Effector memory CD8-positive, alpha-beta T cell (primary cell): ENCODE measurements around the gene VWA1.

Source experiments
- ATAC-seq: fragments of 150-1000 bp; cut with Tn5 transposase; replicated peaks from 2 replicates; pipeline ENCODE4 v1.10.0; 2021; ENCODE audit warnings: mild to moderate bottlenecking, moderate library complexity
- DNase-seq, 3 experiments: peaks; one replicate each; pipeline ENCODE4 v3.0.0; 2021
- H3K27ac Mint-ChIP-seq, 2 donors: one replicate each; pipeline ENCODE4 v1.8.0; 2022; ENCODE audit warnings: mild to moderate bottlenecking in 2 of 2, mixed read lengths in 2 of 2, moderate library complexity in 2 of 2
- H3K27me3 Mint-ChIP-seq, 2 donors: one replicate each; pipeline ENCODE4 v1.8.0; 2022; ENCODE audit warnings: mixed read lengths in 2 of 2
- H3K36me3 Mint-ChIP-seq: one replicate; pipeline ENCODE4 v1.8.0; 2022; ENCODE audit warnings: mild to moderate bottlenecking, moderate library complexity, mixed read lengths; ENCODE audit not compliant: insufficient read depth
- H3K4me1 Mint-ChIP-seq, 2 donors: one replicate each; pipeline ENCODE4 v1.8.0; 2022; ENCODE audit warnings: low read depth in 2 of 2, mixed read lengths in 2 of 2
- H3K4me3 Mint-ChIP-seq, 2 donors: one replicate each; pipeline ENCODE4 v1.8.0; 2022; ENCODE audit warnings: mild to moderate bottlenecking in 2 of 2, mixed read lengths in 2 of 2, moderate library complexity in 2 of 2
- H3K9me3 Mint-ChIP-seq, 2 donors: one replicate each; pipeline ENCODE4 v1.8.0; 2022; ENCODE audit warnings: mixed read lengths in 2 of 2

The VWA1 gene

GRCh38 chr1:1489231-1489630 lies 53.7 kb downstream of the VWA1 start:
- Mint-ChIP-seq H3K4me1 (no peaks in the 10 kb centered on the region), H3K27me3 (no peaks in the 10 kb centered on the region), H3K4me3 (no peak overlapping the region), H3K9me3 (peaks cover 0 to 2% of the 10 kb centered on the region in 2 donors), H3K36me3 (peaks cover 49% of the 10 kb centered on the region), H3K27ac (no peak overlapping the region)
- DNase-seq = no peak
- no peak for ATAC-seq

GRCh38 chr1:1489861-1490260 lies 54.4 kb downstream of the VWA1 start:
- Mint-ChIP-seq H3K36me3 (peaks cover 45% of the 10 kb centered on the region), H3K27ac (no peak overlapping the region), H3K4me1 (no peaks in the 10 kb centered on the region), H3K4me3 (no peak overlapping the region), H3K9me3 (peaks cover 0 to 2% of the 10 kb centered on the region in 2 donors), H3K27me3 (no peaks in the 10 kb centered on the region)
- ATAC-seq (no peak), DNase-seq (no peak)

GRCh38 chr1:1490633-1491230 lies 55.2 kb downstream of the VWA1 start:
- ATAC-seq = no peak
- Mint-ChIP-seq H3K4me3 (no peak overlapping the region), H3K36me3 (peaks cover 41% of the 10 kb centered on the region), H3K27me3 (no peaks in the 10 kb centered on the region), H3K4me1 (no peaks in the 10 kb centered on the region), H3K9me3 (peaks cover 0 to 2% of the 10 kb centered on the region in 2 donors), H3K27ac (no peak overlapping the region)
- no peak for DNase-seq

- Mint-ChIP-seq H3K4me3 (no peak overlapping the region), H3K4me1 (no peaks in the 10 kb centered on the region), H3K27ac (no peak overlapping the region), H3K9me3 (peaks cover 0 to 2% of the 10 kb centered on the region in 2 donors), H3K36me3 (peaks cover 41% of the 10 kb centered on the region), H3K27me3 (no peaks in the 10 kb centered on the region)
- ATAC-seq = no peak
- no peak for DNase-seq
These were observed 56.1 kb downstream of the VWA1 start for GRCh38 chr1:1491601-1492000.
